ENCODE data around the gene PXYLP1.

Gene PXYLP1

GRCh38 chr3:141280086-141280485, 48.5 kb downstream of the PXYLP1 start:
- no peaks in the 10 kb centered on the region for H3K9me2 ChIP-seq (replicated peaks; ENCODE audit: low read depth, low read length)

DNA sequence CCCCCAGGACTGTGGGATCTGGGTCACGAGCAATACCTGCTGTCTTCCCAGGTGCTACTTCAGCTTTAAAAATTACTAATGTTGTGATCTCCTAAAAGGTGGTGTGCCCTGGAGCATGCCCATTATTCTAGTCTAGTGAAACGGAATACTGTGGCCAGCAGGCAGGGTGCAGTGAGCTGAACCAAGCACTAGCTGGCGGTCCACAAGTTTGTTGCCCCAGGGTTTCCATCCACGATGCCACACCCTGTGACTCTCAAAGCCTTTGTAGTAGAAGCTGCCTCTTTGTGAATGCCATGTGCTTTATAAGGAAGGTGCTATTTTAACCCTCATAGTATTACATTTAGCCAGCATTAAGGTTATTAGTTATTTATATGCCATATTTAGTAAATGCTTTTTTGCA, 49.1 kb downstream of the PXYLP1 start:
- H3K9ac ChIP-seq (ENCODE audit: low read depth, low read length, poor library complexity, severe bottlenecking), result no peak overlapping the region
- no peak overlapping the region for H2AFZ ChIP-seq (ENCODE audit: low read length)
- H3K36me3 ChIP-seq (ENCODE audit: insufficient read depth, low read length), result peaks cover 52% of the 10 kb centered on the region; the same call in 1 of the 2 replicates
- H3K4me2 ChIP-seq (ENCODE audit: low read depth, low read length, poor library complexity, severe bottlenecking), result no peak overlapping the region
- no peaks in the 10 kb centered on the region for H3K27me3 ChIP-seq (ENCODE audit: insufficient read depth, low read length, poor library complexity, severe bottlenecking)
- no peaks in the 10 kb centered on the region for H4K20me1 ChIP-seq (ENCODE audit: insufficient read depth, low read length, poor library complexity, severe bottlenecking)
- H3K4me3 ChIP-seq (ENCODE audit: low read length, poor library complexity, severe bottlenecking), result no peak overlapping the region
- no peaks in the 10 kb centered on the region for H3K9me2 ChIP-seq (replicated peaks; ENCODE audit: low read depth, low read length)
- H3K4me1 ChIP-seq (ENCODE audit: insufficient read depth, low read length, poor library complexity, severe bottlenecking), result peaks cover 11% of the 10 kb centered on the region
- H3K9me3 ChIP-seq (ENCODE audit: insufficient read depth, low read depth, low read length), result no peaks in the 10 kb centered on the region
- H3F3A ChIP-seq (ENCODE audit: low read depth), result no peaks in the 10 kb centered on the region
- H3K79me2 ChIP-seq (ENCODE audit: insufficient read depth, low read length), result no peaks in the 10 kb centered on the region
- TF ChIP-seq EZH2phosphoT487 (IDR thresholded peaks at IDR 0.05; ENCODE audit: borderline replicate concordance) (no peak), CTCF (conservative IDR thresholded peaks at IDR 0.05; ENCODE audit: low read length) (no peak)

More at GRCh38 chr3:141280086-141280485, 48.5 kb downstream of the PXYLP1 start:
- no peaks in the 10 kb centered on the region for H3K27me3 ChIP-seq (ENCODE audit: insufficient read depth, low read length, poor library complexity, severe bottlenecking)
- H4K20me1 ChIP-seq (ENCODE audit: insufficient read depth, low read length, poor library complexity, severe bottlenecking), result no peaks in the 10 kb centered on the region
- H3K4me3 ChIP-seq (ENCODE audit: low read length, poor library complexity, severe bottlenecking), result no peak overlapping the region
- H3K4me2 ChIP-seq (ENCODE audit: low read depth, low read length, poor library complexity, severe bottlenecking), result no peak overlapping the region
- no peak overlapping the region for H2AFZ ChIP-seq (ENCODE audit: low read length)
- no peak for TF ChIP-seq CTCF (conservative IDR thresholded peaks at IDR 0.05; ENCODE audit: low read length)
- TF ChIP-seq EZH2phosphoT487 (IDR thresholded peaks at IDR 0.05; ENCODE audit: borderline replicate concordance), result no peak
- peaks cover 16% of the 10 kb centered on the region for H3K4me1 ChIP-seq (ENCODE audit: insufficient read depth, low read length, poor library complexity, severe bottlenecking)
- H3K9me3 ChIP-seq (ENCODE audit: insufficient read depth, low read depth, low read length), result no peaks in the 10 kb centered on the region
- peaks cover 46% of the 10 kb centered on the region; the same call in 1 of the 2 replicates for H3K36me3 ChIP-seq (ENCODE audit: insufficient read depth, low read length)
- H3K79me2 ChIP-seq (ENCODE audit: insufficient read depth, low read length), result no peaks in the 10 kb centered on the region
- H3F3A ChIP-seq (ENCODE audit: low read depth), result no peaks in the 10 kb centered on the region
- H3K9ac ChIP-seq (ENCODE audit: low read depth, low read length, poor library complexity, severe bottlenecking), result no peak overlapping the region

DNA sequence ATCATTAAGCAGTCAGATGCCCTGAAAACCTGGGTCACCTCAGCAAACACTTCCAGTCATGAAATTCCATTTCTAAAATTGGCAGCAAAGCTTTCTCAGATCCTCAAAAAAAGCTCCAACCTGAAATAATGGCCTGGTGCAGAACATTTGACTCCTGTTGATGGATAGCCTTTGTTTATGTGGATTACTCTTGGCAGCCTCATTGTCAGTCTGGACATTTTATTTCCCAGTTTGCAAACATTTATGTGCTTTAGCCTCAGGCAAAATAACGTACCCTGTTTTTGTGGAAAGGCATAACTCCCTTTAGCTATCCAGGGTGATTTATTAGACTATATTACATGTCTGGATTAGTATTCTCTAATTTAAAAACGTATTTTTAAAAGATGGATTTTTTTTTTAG, 53.9 kb downstream of the PXYLP1 start:
- H3K4me3 ChIP-seq (ENCODE audit: low read length, poor library complexity, severe bottlenecking), result no peak overlapping the region
- no peak overlapping the region for H3K9ac ChIP-seq (ENCODE audit: low read depth, low read length, poor library complexity, severe bottlenecking)
- H3K27me3 ChIP-seq (ENCODE audit: insufficient read depth, low read length, poor library complexity, severe bottlenecking), result no peaks in the 10 kb centered on the region
- H3K36me3 ChIP-seq (ENCODE audit: insufficient read depth, low read length), result peaks cover 82% of the 10 kb centered on the region
- H3K9me3 ChIP-seq (ENCODE audit: insufficient read depth, low read depth, low read length), result no peaks in the 10 kb centered on the region
- no peaks in the 10 kb centered on the region for H3K9me2 ChIP-seq (replicated peaks; ENCODE audit: low read depth, low read length)
- no peaks in the 10 kb centered on the region for H3F3A ChIP-seq (ENCODE audit: low read depth)
- H3K79me2 ChIP-seq (ENCODE audit: insufficient read depth, low read length), result no peaks in the 10 kb centered on the region
- no peaks in the 10 kb centered on the region for H3K4me1 ChIP-seq (ENCODE audit: insufficient read depth, low read length, poor library complexity, severe bottlenecking)
- no peak overlapping the region for H3K4me2 ChIP-seq (ENCODE audit: low read depth, low read length, poor library complexity, severe bottlenecking)
- no peak overlapping the region for H2AFZ ChIP-seq (ENCODE audit: low read length)
- no peak for TF ChIP-seq CTCF (conservative IDR thresholded peaks at IDR 0.05; ENCODE audit: low read length)
- TF ChIP-seq EZH2phosphoT487 (IDR thresholded peaks at IDR 0.05; ENCODE audit: borderline replicate concordance), result no peak
- H4K20me1 ChIP-seq (ENCODE audit: insufficient read depth, low read length, poor library complexity, severe bottlenecking), result no peaks in the 10 kb centered on the region

Data from Loucy (cell line).